IPS-18c (cell line): ENCODE measurements around the gene PSME2.

ENCODE experiments used
- H3K4me3 ChIP-seq: 2 replicates; pipeline ENCODE4 v1.7.0; 2013; ENCODE audit warnings: low read depth, mild to moderate bottlenecking, low read length, moderate library complexity; ENCODE audit not compliant: insufficient read depth
- H3K9me3 ChIP-seq: one replicate; pipeline ENCODE4 v1.6.1; 2013; ENCODE audit warnings: mild to moderate bottlenecking, low read length, moderate library complexity; ENCODE audit not compliant: control insufficient read depth, insufficient read depth

The PSME2 gene

DNA sequence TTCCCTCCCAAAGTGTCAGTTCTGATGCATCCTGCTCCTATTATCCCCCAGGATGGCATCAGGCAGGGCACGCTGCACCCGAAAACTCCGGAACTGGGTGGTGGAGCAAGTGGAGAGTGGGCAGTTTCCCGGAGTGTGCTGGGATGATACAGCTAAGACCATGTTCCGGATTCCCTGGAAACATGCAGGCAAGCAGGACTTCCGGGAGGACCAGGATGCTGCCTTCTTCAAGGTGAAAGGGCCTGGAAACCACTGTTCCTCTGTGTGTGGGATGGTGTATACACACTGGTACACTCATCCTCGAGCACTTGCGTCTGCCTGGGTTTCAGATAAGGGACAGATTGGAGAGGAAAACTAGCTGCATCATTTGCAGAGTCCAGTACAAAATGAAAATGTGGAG, 15.7 kb upstream of the PSME2 start:
- Histone ChIP-seq H3K4me3 (no peak overlapping the region), H3K9me3 (no peaks in the 10 kb centered on the region)

GRCh38 chr14:24160850-24161804, 14.7 kb upstream of the PSME2 start, which contains the start of gene IRF9:
Gene IRF9, plus strand, starts transcription at chr14:24161265. Its CDS starts 880 bp downstream, at chr14:24162145.
- Histone ChIP-seq H3K4me3 (peak within 1 kb of the TSS; percentile 40), H3K9me3 (no peaks in the 10 kb centered on the region)

DNA sequence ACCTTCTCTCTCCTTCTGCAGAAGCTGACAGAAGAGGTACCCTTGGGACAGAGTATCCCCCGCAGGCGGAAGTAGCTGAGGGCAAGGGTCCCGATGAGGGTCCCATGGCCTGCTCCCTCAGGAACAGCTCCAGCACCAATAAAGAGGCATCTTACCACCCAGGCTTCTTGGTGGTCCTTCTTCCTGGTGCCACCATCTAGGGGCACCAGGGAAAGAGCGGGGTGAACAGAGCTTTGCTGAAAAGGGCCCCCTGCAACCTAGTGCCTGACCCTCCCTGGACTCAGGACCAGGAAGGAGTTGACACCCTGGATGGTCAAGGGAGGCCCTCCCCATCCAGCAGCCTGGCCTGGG, 14.1 kb upstream of the PSME2 start:
- H3K4me3 ChIP-seq: no peak overlapping the region

GRCh38 chr14:24159777-24160498, 13.5 kb upstream of the PSME2 start:
- Histone ChIP-seq H3K9me3 (no peaks in the 10 kb centered on the region), H3K4me3 (no peak overlapping the region)

More for the DNA sequence above, 14.1 kb upstream of the PSME2 start:
- no peaks in the 10 kb centered on the region for H3K9me3 ChIP-seq

GRCh38 chr14:24157331-24157730, 10.9 kb upstream of the PSME2 start:
- H3K9me3 ChIP-seq: no peaks in the 10 kb centered on the region
- H3K4me3 ChIP-seq: no peak overlapping the region; the same call in 1 of the 2 replicates

DNA sequence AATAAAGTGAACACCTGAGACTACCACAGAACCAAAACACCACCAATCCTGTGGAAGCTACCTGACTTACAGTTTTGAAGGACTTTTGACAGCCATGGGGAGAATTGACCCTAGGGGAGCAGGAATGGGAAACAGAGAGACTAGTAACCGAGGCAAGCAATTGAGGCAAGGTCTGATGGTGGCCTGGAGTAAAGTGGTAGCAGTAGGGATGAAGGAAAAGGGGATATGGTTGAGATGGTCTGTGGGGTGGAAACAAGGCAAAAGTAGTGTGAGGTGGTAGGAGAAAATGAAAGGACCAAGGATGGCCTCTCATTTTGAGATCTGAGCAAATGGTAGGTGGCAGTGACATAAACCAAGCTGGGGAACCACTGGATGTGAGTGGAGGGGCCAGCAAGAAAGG, 10.4 kb upstream of the PSME2 start:
- Histone ChIP-seq H3K4me3 (no peak overlapping the region), H3K9me3 (no peaks in the 10 kb centered on the region)

DNA sequence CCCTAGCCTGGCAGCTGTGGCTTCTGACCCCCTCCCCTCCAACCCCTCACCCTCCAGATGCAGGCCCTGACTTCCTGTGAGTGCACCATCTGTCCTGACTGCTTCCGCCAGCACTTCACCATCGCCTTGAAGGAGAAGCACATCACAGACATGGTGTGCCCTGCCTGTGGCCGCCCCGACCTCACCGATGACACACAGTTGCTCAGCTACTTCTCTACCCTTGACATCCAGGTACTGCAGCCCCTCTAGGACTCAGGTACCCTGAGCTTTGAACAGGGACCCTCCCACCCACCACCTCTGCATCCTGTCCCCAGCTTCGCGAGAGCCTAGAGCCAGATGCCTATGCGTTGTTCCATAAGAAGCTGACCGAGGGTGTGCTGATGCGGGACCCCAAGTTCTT, 8.7 kb upstream of the PSME2 start:
- Histone ChIP-seq H3K4me3 (no peak overlapping the region), H3K9me3 (no peaks in the 10 kb centered on the region)

DNA sequence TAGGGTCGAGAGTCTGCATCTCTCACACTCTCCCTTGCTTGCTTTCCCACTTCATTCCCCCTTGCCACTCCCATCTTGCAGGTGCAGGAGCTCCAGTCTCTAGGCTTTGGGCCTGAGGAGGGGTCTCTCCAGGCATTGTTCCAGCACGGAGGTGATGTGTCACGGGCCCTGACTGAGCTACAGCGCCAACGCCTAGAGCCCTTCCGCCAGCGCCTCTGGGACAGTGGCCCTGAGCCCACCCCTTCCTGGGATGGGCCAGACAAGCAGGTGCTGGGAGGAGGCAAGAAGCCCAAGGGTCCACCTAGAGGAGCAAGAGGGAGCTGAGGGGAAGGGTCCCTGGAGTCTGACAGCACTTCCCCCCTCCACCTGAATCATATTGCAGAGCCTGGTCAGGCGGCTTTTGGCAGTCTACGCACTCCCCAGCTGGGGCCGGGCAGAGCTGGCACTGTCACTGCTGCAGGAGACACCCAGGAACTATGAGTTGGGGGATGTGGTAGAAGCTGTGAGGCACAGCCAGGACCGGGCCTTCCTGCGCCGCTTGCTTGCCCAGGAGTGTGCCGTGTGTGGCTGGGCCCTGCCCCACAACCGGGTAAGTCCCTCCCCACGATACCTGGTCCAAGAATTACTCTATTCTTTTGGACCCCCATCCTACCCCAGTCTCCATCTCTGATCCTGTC, 5.1 kb upstream of the PSME2 start:
- Histone ChIP-seq H3K9me3 (no peaks in the 10 kb centered on the region), H3K4me3 (no peak overlapping the region)

DNA sequence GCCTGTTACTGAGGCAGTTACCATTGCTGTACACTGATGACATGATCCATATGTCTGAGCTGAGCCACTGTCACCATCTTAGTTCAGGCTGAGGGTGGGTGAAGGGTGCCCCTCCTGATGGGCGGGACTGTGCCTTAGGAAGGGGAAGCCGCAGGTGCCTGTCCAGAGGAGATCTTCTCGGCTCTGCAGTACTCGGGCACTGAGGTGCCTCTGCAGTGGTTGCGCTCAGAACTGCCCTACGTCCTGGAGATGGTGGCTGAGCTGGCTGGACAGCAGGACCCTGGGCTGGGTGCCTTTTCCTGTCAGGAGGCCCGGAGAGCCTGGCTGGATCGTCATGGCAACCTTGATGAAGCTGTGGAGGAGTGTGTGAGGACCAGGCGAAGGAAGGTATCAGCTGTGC, 4.6 kb upstream of the PSME2 start:
- H3K9me3 ChIP-seq: no peaks in the 10 kb centered on the region
- H3K4me3 ChIP-seq: no peak overlapping the region

GRCh38 chr14:24150567-24150966, 4.2 kb upstream of the PSME2 start:
- H3K4me3 ChIP-seq: no peak overlapping the region

DNA sequence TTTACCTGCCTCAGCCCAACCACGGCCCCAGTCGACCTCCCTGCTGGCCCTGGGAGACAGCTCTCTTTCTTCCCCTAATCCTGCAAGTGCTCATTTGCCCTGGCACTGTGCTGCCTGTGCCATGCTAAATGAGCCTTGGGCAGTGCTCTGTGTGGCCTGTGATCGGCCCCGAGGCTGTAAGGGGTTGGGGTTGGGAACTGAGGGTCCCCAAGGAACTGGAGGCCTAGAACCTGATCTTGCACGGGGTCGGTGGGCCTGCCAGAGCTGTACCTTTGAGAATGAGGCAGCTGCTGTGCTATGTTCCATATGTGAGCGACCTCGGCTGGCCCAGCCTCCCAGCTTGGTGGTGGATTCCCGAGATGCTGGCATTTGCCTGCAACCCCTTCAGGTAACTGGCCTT, 3.7 kb upstream of the PSME2 start:
- Histone ChIP-seq H3K4me3 (no peak overlapping the region), H3K9me3 (no peaks in the 10 kb centered on the region)

More at GRCh38 chr14:24150567-24150966, 4.2 kb upstream of the PSME2 start:
- H3K9me3 ChIP-seq: no peaks in the 10 kb centered on the region

GRCh38 chr14:24149302-24149969, 3.0 kb upstream of the PSME2 start:
- Histone ChIP-seq H3K9me3 (no peaks in the 10 kb centered on the region), H3K4me3 (no peak overlapping the region)

- peak overlapping the region; percentile 94 for H3K4me3 ChIP-seq
- H3K9me3 ChIP-seq: no peaks in the 10 kb centered on the region
Measured at GRCh38 chr14:24147761-24148428, 1.5 kb upstream of the PSME2 start.

- Histone ChIP-seq H3K4me3 (peak within 1 kb of the TSS; percentile 94), H3K9me3 (no peaks in the 10 kb centered on the region)
Measured at GRCh38 chr14:24146978-24147760, 759 bp upstream of the PSME2 start, which contains the start of gene RNF31. Gene RNF31, plus strand, starts transcription at chr14:24147498. Its CDS starts 201 bp downstream, at chr14:24147699.

DNA sequence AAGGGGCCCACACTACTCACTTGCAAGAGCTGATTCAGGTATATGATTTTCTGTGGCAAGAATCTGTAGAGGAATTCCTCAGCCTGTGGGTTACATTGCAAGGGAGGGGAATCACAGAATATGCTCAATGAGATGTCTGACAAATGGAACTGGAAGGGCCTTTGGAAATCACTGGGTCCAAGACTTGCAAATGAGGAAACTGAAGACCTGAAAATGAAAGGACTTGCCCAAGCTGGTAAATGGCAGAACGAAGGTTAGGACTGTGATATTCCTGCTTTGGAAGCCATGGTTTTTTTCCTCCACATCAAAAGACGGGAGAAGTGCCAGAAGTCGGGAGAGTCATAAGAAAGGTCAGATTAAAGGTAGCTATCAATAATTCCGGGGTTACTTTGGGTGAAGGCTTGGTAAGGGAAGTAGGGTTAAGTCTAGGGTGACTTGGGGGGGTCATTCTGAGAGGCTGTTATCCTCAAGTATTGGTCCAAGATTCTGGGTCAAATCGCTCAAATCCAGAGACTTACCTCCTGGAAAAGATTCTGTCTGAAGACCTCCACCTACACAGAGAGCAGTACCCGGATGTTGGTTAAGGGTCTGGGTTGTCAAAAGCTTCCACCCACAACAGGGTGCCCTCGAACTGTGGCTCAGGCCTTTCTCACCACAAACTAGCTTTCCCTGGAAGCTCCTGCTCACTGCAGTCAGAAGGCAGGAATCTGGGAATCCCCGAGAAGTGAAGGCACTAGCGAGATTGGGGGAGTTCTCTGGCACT, 539 bp downstream of the PSME2 start:
- H3K9me3 ChIP-seq: no peaks in the 10 kb centered on the region
- H3K4me3 ChIP-seq: peak overlapping the region; percentile 66
